Cardiac muscle cell (in vitro differentiated cells and primary cell): ENCODE measurements around the gene IL36A. TPM values are rescaled to one million over a fixed set of nuclear protein-coding genes. Genes with fewer than 3 reads are reported as not detected.

ENCODE experiments used
- DNase-seq, 2 donors: peaks; one replicate each; pipeline versions ENCODE4 v3.0.0 to v3.0.0-alpha.2; 2010 to 2017; ENCODE audit warnings: low read depth in 1 of 2, low spot score in 1 of 2
- H3K27ac ChIP-seq: fragments of 200-600 bp; sonication (generic); 2 replicates; pipeline ENCODE4 v1.5.1; 2016
- H3K27me3 ChIP-seq: fragments of 200-600 bp; sonication (generic); 2 replicates; pipeline ENCODE4 v1.6.0; 2016; ENCODE audit warnings: control low read depth
- H3K36me3 ChIP-seq: fragments of 200-600 bp; sonication (generic); 2 replicates; pipeline ENCODE4 v1.5.1; 2016; ENCODE audit warnings: control low read depth
- H3K4me1 ChIP-seq: fragments of 200-600 bp; sonication (generic); 2 replicates; pipeline ENCODE4 v1.8.1; 2017; ENCODE audit warnings: low read depth, mild to moderate bottlenecking, mixed run types
- H3K4me3 ChIP-seq: fragments of 200-600 bp; sonication (generic); 2 replicates; pipeline ENCODE4 v1.5.1; 2016; ENCODE audit warnings: mild to moderate bottlenecking
- H3K9me3 ChIP-seq: fragments of 200-600 bp; sonication (generic); 2 replicates; pipeline ENCODE4 v1.5.1; 2017; ENCODE audit warnings: low read depth, mild to moderate bottlenecking, control low read depth
- CTCF ChIP-seq: IDR thresholded peaks from 2 replicates; pipeline ENCODE4 v1.5.1; 2012; ENCODE audit warnings: low read depth, mild to moderate bottlenecking, low read length
- polyA plus RNA-seq: library from polyadenylated mRNA; unstranded; fragments of >200 nt; fragmentation: Nextera tagmentation; extraction: Ambion mirVana; gene quantifications from 2 replicates; pipeline ENCODE4 v1.2.1, GENCODE V29; 2016
- total RNA-seq: library from RNA; depleted of rRNA; stranded (reverse); fragments of >200 nt; gene quantifications from 2 replicates; pipeline ENCODE4 v1.2.3, GENCODE V29; 2016

IL36A gene
- total and polyA plus RNA-seq, 2 experiments from 2014 or later = not detected

- H3K4me1 ChIP-seq = no peaks in the 10 kb centered on the region
- H3K9me3 ChIP-seq = no peaks in the 10 kb centered on the region
- no peaks in the 10 kb centered on the region for H3K27me3 ChIP-seq
- H3K36me3 ChIP-seq = no peaks in the 10 kb centered on the region
- H3K4me3 ChIP-seq = no peak overlapping the region
- no peak for DNase-seq
- TF ChIP-seq CTCF = no peak
- no peak overlapping the region for H3K27ac ChIP-seq
These were observed 25.5 kb upstream of the IL36A start for GRCh38 chr2:112979731-112980130.

GRCh38 chr2:112980537-112980936, 24.7 kb upstream of the IL36A start:
- H3K4me3 ChIP-seq = no peak overlapping the region
- no peaks in the 10 kb centered on the region for H3K9me3 ChIP-seq
- H3K27me3 ChIP-seq = no peaks in the 10 kb centered on the region
- DNase-seq = no peak
- no peak overlapping the region for H3K27ac ChIP-seq
- no peaks in the 10 kb centered on the region for H3K36me3 ChIP-seq
- no peaks in the 10 kb centered on the region for H3K4me1 ChIP-seq
- TF ChIP-seq CTCF = no peak

- no peaks in the 10 kb centered on the region for H3K36me3 ChIP-seq
- H3K9me3 ChIP-seq = no peaks in the 10 kb centered on the region
- TF ChIP-seq CTCF = no peak
- no peak for DNase-seq
- no peak overlapping the region for H3K4me3 ChIP-seq
- no peak overlapping the region for H3K27ac ChIP-seq
- no peaks in the 10 kb centered on the region for H3K4me1 ChIP-seq
- no peaks in the 10 kb centered on the region for H3K27me3 ChIP-seq
These were observed 20.2 kb upstream of the IL36A start for GRCh38 chr2:112985090-112985489.

GRCh38 chr2:112989611-112990010, 15.6 kb upstream of the IL36A start:
- Histone ChIP-seq H3K4me1 (no peaks in the 10 kb centered on the region), H3K27me3 (no peaks in the 10 kb centered on the region), H3K4me3 (no peak overlapping the region), H3K36me3 (no peaks in the 10 kb centered on the region), H3K27ac (no peak overlapping the region), H3K9me3 (no peaks in the 10 kb centered on the region)
- DNase-seq = no peak
- no peak for TF ChIP-seq CTCF

- no peaks in the 10 kb centered on the region for H3K27me3 ChIP-seq
- no peaks in the 10 kb centered on the region for H3K4me1 ChIP-seq
- no peak for TF ChIP-seq CTCF
- no peaks in the 10 kb centered on the region for H3K36me3 ChIP-seq
- no peak overlapping the region for H3K27ac ChIP-seq
- no peak overlapping the region for H3K4me3 ChIP-seq
- H3K9me3 ChIP-seq = no peaks in the 10 kb centered on the region
- no peak for DNase-seq
These were observed 11.4 kb upstream of the IL36A start for GRCh38 chr2:112993831-112994230.

- H3K27me3 ChIP-seq = no peaks in the 10 kb centered on the region
- DNase-seq = no peak
- TF ChIP-seq CTCF = no peak
- H3K4me3 ChIP-seq = no peak overlapping the region
- no peaks in the 10 kb centered on the region for H3K36me3 ChIP-seq
- no peaks in the 10 kb centered on the region for H3K9me3 ChIP-seq
- no peaks in the 10 kb centered on the region for H3K4me1 ChIP-seq
- no peak overlapping the region for H3K27ac ChIP-seq
These were observed 10.6 kb upstream of the IL36A start for GRCh38 chr2:112994648-112995047.
